ENCODE measurements around the gene ECI2.
A peak's percentile ranks its signal among the peaks of the same experiment; 100 is the strongest.
"Not testable (repeated sequence)": the region's sequence is repeated elsewhere in the genome, so short reads cannot be mapped to it uniquely, and the experiment has no call there.

ECI2 gene

GRCh38 chr6:4100655-4101054 is 34.7 kb downstream of the ECI2 start:
- DNase-seq, result no peak

- DNase-seq, result no peak
Observed at GRCh38 chr6:4093288-4093687, 42.1 kb downstream of the ECI2 start.

GRCh38 chr6:4091941-4092340 is 43.4 kb downstream of the ECI2 start:
- DNase-seq, result no peak

GRCh38 chr6:4090043-4090442 is 45.3 kb downstream of the ECI2 start:
- not testable (repeated sequence) for DNase-seq

GRCh38 chr6:4088704-4089103 is 46.7 kb downstream of the ECI2 start:
- DNase-seq, result no peak

- DNase-seq, result no peak
Observed at GRCh38 chr6:4085332-4085700, 50.1 kb downstream of the ECI2 start.

- no peak for DNase-seq
Observed at GRCh38 chr6:4084444-4085331, 50.7 kb downstream of the ECI2 start.

- DNase-seq, result peak; percentile 29
Observed at GRCh38 chr6:4078691-4079471, 56.5 kb downstream of the ECI2 start, which contains the start of gene FAM217A. FAM217A (minus strand) TSS chr6:4079137; CDS start chr6:4077414, 1,723 bp downstream.

- DNase-seq, result no peak
Observed at GRCh38 chr6:4074478-4075235, 60.7 kb downstream of the ECI2 start.

GRCh38 chr6:4071330-4071729 is 64.0 kb downstream of the ECI2 start:
- DNase-seq, result no peak

- DNase-seq, result no peak
Observed at GRCh38 chr6:4069199-4069598, 66.2 kb downstream of the ECI2 start.

GRCh38 chr6:4067673-4068072 is 67.7 kb downstream of the ECI2 start:
- DNase-seq, result no peak

GRCh38 chr6:4066029-4066755 is 69.2 kb downstream of the ECI2 start:
- DNase-seq, result no peak

Measured in left hindlimb (tissue), 1 donor.